Ishikawa (cell line): ENCODE data around the gene DCC.

ENCODE experiments used
- CEBPB ChIP-seq: IDR thresholded peaks from 2 replicates; pipeline ENCODE4 v1.6.1; 2012
- CREB1 ChIP-seq: IDR thresholded peaks from 2 replicates; pipeline ENCODE4 v1.6.1; 2012; ENCODE audit warnings: low read depth
- EGR1 ChIP-seq: IDR thresholded peaks from 2 replicates; pipeline ENCODE4 v1.6.1; 2012
- EP300 ChIP-seq: IDR thresholded peaks from 2 replicates; pipeline ENCODE4 v1.6.1; 2012; ENCODE audit warnings: borderline replicate concordance
- FOXM1 ChIP-seq: IDR thresholded peaks from 2 replicates; pipeline ENCODE4 v1.6.1; 2012; ENCODE audit warnings: low read depth, borderline replicate concordance
- NFIC ChIP-seq: IDR thresholded peaks from 2 replicates; pipeline ENCODE4 v1.6.1; 2012
- RAD21 ChIP-seq: IDR thresholded peaks from 2 replicates; pipeline ENCODE4 v1.6.1; 2012; ENCODE audit warnings: low read depth
- TAF1 ChIP-seq: IDR thresholded peaks from 2 replicates; pipeline ENCODE4 v1.6.1; 2012; ENCODE audit warnings: low read depth, mild to moderate bottlenecking
- TCF12 ChIP-seq: IDR thresholded peaks from 2 replicates; pipeline ENCODE4 v1.6.1; 2012; ENCODE audit warnings: low read depth
- YY1 ChIP-seq: IDR thresholded peaks from 2 replicates; pipeline ENCODE4 v1.6.1; 2012; ENCODE audit warnings: low read depth
- TF ChIP-seq, protein P1 (sequence below): IDR thresholded peaks from 2 replicates; pipeline ENCODE4 v1.6.1; 2012
- TF ChIP-seq, protein P2 (sequence below): IDR thresholded peaks from 2 replicates; pipeline ENCODE4 v1.6.1; 2012

DNA sequence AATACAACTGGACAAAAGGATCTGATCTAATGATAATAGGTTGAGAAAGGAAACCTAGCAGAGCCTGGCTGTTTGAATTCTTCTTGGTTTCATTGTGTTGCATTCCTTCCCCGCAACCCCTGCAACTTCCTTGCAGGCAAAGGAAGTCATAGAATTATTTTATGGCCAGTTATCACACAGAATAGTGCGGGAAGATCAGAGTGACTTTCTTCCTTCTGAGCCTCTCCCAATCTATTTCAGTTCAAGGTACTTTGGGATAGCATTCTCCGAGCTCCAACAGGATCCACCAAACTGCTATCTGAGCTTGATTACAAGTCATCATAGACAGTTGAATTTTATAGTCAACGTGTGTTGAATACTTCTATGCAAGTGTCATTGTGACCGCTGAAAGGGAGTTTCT, 441.1 kb downstream of the DCC start:
- no peak for TF ChIP-seq TCF12
- no peak for TF ChIP-seq NFIC
- no peak for TF ChIP-seq YY1
- TF ChIP-seq, protein P1, sequence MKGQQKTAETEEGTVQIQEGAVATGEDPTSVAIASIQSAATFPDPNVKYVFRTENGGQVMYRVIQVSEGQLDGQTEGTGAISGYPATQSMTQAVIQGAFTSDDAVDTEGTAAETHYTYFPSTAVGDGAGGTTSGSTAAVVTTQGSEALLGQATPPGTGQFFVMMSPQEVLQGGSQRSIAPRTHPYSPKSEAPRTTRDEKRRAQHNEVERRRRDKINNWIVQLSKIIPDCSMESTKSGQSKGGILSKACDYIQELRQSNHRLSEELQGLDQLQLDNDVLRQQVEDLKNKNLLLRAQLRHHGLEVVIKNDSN: no peak
- TF ChIP-seq, protein P2, sequence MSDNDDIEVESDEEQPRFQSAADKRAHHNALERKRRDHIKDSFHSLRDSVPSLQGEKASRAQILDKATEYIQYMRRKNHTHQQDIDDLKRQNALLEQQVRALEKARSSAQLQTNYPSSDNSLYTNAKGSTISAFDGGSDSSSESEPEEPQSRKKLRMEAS: no peak
- TF ChIP-seq CREB1: no peak
- no peak for TF ChIP-seq CEBPB
- no peak for TF ChIP-seq RAD21
- TF ChIP-seq EGR1: no peak
- TF ChIP-seq TAF1: no peak
- TF ChIP-seq EP300: no peak
- TF ChIP-seq FOXM1: no peak
